HL-60/S4 treated with phorbol 12-myristate 13-acetate at 8.2 ng/mL for 4 days and 3 days (cell line): ENCODE data around the gene ZMYND19.
"Not testable (repeated sequence)": the region's sequence is repeated elsewhere in the genome, so short reads cannot be mapped to it uniquely, and the experiment has no call there.

Source experiments
- in situ Hi-C: fragments of 300-500 bp; cut with MboI; formaldehyde crosslinking; loops from 2 replicates; pipeline ENCODE4 v1.15.0; 2022; ENCODE audit warnings: low sequenced_read_pairs

Gene ZMYND19

GRCh38 chr9:137614631-137615386, 24.5 kb upstream of the ZMYND19 start:
- in situ Hi-C loops, result no loop called here

GRCh38 chr9:137613738-137614523, 23.6 kb upstream of the ZMYND19 start:
- in situ Hi-C loops, result no loop called here

- in situ Hi-C loops, result no loop called here
These were observed 22.9 kb upstream of the ZMYND19 start for GRCh38 chr9:137613259-137613658.

- in situ Hi-C loops, result no loop called here
These were observed 22.4 kb upstream of the ZMYND19 start for GRCh38 chr9:137612741-137613142.

- in situ Hi-C loops, result no loop called here
These were observed 21.6 kb upstream of the ZMYND19 start for GRCh38 chr9:137611623-137612609.

- in situ Hi-C loops, result no loop called here
These were observed 20.6 kb upstream of the ZMYND19 start for GRCh38 chr9:137610944-137611343.

GRCh38 chr9:137607141-137607857, 17.0 kb upstream of the ZMYND19 start:
- in situ Hi-C loops, result no loop called here

GRCh38 chr9:137606734-137607138, 16.4 kb upstream of the ZMYND19 start:
- in situ Hi-C loops, result no loop called here

GRCh38 chr9:137606005-137606621, 15.8 kb upstream of the ZMYND19 start:
- in situ Hi-C loops, result no loop called here

GRCh38 chr9:137605121-137606004, 15.1 kb upstream of the ZMYND19 start, which contains the start of gene ARRDC1:
Gene ARRDC1, plus strand, starts transcription at chr9:137605686. Its CDS starts 32 bp downstream, at chr9:137605718.
- in situ Hi-C loops, result no loop called here

GRCh38 chr9:137604345-137605086, 14.2 kb upstream of the ZMYND19 start:
- in situ Hi-C loops, result no loop called here

- in situ Hi-C loops, result no loop called here
These were observed 13.6 kb upstream of the ZMYND19 start for GRCh38 chr9:137603879-137604278.

GRCh38 chr9:137602661-137603060, 12.3 kb upstream of the ZMYND19 start:
- in situ Hi-C loops, result no loop called here

- in situ Hi-C loops, result no loop called here
These were observed 8.6 kb upstream of the ZMYND19 start for GRCh38 chr9:137598943-137599342.

GRCh38 chr9:137596577-137596976, 6.3 kb upstream of the ZMYND19 start:
- in situ Hi-C loops, result not testable (repeated sequence)

GRCh38 chr9:137593176-137593575, 2.9 kb upstream of the ZMYND19 start:
- in situ Hi-C loops, result no loop called here

- in situ Hi-C loops, result no loop called here
These were observed 2.5 kb upstream of the ZMYND19 start for GRCh38 chr9:137592767-137593166.

GRCh38 chr9:137590123-137590468, 216 bp downstream of the ZMYND19 start:
- in situ Hi-C loops, result no loop called here
